NCI-H2029 treated with DMSO at 0.1 percent for 48 hours (cell line): ENCODE measurements around the gene HTRA1.
A peak's percentile ranks its signal among the peaks of the same experiment; 100 is the strongest.

ENCODE experiments used
- DNase-seq: peaks from one replicate; lab custom pipeline; 2025; lab: John Stamatoyannopoulos, UW

HTRA1 gene

DNA sequence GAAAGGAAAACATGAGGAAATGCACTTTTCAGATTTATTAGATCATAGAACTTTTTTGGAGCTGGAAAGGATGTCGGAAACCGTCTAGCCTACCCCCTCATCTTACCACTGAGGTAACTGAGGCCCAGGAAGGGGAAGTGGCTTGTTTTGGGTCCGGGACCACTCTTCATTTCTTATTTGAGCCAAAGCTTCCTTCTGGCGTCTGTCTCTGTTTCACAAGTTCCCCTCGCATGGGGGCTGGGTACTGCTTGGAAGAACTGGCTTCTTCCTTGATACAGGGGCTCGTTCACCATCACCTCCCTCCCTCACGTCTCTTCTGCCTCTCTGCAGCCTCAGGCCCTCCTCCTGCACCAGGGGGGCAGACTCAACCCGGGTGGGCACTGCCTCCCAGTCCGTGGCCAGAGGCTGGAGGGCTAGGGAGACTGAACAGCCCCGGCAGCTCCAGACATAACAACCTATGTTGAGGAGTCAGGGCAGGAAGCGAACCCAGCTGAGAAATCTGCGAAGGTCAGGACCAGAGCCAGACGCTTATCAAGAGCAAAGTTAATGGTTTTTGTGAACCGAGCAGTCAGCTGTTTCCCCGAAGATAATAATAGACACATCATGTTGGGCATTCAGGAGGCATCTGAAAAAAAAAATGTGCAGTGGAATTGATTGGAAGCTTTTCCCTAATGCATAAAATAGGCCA is 12.9 kb downstream of the HTRA1 start:
- no peak for DNase-seq

DNA sequence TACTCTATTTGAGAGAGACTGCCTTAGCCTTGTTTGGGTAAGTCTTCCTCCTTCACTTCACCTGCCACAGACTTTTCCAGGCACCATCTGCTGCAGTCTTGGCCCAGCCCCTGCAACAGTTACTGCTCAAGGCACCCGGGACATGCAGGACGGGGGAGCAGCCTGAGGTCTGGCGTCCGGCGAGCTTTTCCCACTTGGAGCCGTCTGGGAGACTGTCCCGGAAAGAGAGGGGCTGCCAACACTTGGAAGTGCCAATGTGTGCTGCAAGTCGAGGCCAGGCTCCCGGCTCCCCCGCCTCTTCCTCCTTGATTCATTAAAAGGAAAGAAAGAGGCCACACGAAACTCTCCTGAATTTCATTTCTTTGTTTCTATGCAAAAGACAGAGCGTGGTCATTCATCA is 13.7 kb downstream of the HTRA1 start:
- DNase-seq, result no peak

DNA sequence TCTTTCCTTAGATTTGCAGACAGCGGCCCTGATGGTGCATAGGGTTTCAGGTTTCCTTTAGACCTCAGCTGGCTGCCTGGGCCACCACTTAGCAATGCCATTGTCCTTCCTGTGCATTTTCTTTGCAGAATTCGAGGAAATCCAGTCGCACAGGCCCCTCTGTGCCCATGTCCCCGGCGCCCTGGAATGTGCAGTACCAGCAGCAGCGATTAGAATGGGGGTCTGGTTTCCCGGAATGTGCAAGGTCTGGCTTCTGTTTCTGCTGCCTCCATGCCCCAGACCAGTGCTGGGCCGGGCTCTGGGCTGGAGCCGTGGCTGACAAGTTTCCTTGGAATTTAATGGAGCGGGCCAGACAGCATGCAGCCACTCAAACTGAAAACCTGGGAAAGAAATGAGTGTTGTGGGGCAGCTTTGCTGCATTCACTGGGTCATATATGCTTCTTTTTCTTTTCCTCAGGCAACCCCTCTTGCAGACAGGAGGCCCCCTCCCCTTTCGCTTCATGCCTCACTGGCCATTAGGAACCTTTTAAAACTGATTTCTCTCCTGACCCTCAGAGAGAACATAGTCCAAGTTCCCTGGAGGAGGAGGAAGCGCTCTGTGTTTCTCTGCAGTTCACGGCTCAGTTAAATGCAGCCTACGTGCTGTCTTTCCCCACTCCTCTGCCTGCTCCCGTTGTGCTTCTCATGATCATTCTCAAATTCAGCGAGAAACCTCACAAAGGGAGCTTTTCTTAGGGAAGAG is 14.4 kb downstream of the HTRA1 start:
- no peak for DNase-seq

DNA sequence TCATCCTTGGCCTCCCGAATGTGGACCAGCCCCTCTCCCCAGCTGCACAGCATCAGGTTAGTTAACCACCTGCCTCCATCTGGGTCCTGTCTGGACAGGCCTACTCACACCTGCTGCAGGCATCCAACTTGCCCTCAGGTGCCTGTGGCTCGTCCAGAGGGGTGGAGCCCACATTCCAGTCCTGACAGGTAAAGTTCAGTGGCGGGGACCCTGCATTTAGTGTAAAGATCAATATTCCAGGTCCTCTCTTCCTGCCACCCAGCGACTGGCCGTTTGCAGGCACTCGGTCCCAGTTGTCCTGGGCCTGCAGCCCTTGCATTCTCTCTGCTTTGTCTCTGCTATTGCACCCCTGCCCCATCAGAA is 15.0 kb downstream of the HTRA1 start:
- DNase-seq, result no peak

DNA sequence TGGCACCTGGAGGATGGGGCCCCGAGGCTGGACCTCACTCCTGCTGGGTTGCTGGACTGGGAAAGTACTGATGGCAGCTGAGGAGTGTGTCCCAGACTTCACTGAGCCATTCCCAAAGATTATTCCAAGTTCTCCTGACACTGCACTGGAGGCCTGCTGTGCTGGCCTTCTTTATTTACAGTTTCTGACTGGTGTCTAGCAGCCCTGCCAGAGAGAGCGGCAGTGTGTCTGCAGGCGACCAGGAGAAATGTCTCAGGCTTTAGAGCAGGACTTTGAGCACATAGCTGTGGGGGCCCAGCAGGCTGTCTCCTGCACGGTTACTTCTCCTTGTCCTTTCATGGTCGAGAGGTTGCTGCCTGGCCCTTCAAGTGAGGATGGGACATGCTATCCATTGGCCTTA is 16.1 kb downstream of the HTRA1 start:
- DNase-seq, result no peak

- DNase-seq, result no peak
Observed at GRCh38 chr10:122478971-122479370, 17.6 kb downstream of the HTRA1 start.

GRCh38 chr10:122480146-122480833 is 18.9 kb downstream of the HTRA1 start:
- DNase-seq, result no peak

- DNase-seq, result no peak
Observed at GRCh38 chr10:122481296-122482056, 20.1 kb downstream of the HTRA1 start.

- DNase-seq, result no peak
Observed at GRCh38 chr10:122484276-122485060, 23.1 kb downstream of the HTRA1 start.

DNA sequence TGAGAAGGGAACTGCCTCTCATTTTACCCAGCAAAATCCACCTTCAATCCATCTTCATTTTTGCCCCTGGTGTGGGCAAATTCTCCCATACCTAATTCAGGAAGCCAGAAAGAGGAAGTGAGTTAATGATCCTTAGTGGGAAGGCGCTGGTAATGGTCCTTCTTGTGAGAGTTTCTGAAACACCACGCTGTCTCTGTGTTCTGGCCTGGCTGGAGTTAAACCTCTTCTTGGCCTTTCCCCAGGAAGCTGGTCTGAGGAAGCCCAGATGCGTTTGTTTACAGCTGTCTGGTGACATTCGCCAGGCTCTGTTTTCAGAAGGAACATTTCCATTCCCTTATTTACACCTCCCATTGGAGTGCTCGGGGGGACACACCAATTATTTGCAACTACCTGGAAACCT is 24.3 kb downstream of the HTRA1 start:
- DNase-seq, result no peak

- DNase-seq, result no peak
Observed at GRCh38 chr10:122486406-122487080, 25.2 kb downstream of the HTRA1 start.

- DNase-seq, result peak; percentile 18
Observed at GRCh38 chr10:122487174-122487765, 25.9 kb downstream of the HTRA1 start.

DNA sequence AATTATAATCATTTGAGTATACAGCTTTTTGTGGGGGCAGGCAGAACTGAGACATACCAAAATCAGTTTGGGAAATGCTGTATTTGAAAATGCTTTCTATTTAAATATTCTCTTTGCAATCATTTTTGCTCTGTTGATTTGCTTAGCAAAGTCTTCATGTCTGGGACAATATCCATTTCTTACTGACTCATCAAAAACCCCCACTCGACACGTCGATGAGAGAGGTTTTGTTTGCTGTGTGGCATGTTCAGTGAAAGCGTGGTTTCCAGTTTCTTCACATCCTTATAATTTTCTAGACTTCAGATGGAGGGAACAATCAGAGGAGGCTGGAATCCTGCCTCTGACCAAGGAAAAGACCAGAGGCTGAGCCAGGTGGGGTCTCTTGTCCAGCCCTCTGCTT is 28.9 kb downstream of the HTRA1 start:
- DNase-seq, result no peak

DNA sequence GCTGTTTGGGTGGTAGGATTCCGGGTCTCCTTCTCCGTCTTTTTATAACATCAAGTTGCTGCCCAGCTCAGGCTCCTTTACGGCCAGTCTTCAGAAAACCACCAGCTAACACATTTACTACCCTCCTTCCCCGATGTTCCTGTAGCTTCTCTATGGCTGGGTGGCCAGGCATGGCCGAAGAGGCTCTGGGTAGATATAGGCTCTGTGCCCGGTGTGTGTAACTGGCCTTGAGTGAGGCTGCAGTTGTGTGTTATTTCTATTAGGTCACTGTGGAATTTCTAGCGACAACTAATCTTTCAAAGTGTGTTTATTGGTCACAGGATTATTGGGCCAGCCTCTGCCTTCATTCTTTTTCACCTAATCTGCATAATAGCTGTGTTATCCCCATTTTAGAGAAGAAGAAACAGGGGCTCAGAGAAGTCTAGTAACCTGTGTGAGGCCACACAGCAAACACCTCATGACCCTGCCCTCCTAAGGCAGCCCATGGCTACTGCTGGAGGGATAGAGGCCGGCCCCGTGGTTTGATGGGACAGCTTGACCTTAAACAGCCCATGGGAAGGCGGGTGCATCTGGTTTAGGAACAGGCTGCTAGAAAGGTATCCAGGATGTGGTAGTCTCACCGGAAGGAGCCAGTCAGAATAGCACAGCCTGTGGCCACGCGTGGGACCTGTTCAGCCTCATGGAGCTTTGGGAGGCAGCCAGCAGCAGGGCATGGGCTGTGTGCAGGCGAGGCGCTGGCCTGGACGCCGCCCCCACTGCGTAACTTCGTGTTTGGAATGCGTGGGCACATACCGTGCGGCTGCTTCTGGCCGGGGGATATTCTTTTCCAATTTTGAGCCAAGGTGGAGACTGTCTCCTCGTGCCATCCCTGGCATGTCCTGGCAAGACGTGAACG is 29.7 kb downstream of the HTRA1 start:
- no peak for DNase-seq

DNA sequence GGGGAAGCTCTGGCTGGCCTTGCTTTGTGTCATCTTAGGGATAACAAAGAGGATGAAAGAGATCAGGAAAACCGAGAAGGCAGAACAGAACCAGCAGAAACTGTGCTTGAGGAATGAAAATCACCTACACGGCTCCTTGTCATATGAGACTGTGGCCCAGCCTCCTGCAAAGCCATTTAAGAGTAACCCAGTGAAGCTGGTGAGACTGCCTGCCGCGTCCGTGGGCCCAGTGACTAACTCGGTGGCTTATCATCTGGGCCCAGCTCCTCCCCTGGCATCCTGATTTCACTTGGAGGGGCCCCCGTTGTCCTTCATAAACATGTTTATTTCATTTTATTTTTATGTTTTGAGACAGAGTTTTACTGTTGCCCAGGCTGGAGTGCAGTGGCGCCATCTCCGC is 30.7 kb downstream of the HTRA1 start:
- DNase-seq, result no peak

- no peak for DNase-seq
Observed at GRCh38 chr10:122492999-122493481, 31.7 kb downstream of the HTRA1 start.

- no peak for DNase-seq
Observed at GRCh38 chr10:122493761-122494160, 32.4 kb downstream of the HTRA1 start.

DNA sequence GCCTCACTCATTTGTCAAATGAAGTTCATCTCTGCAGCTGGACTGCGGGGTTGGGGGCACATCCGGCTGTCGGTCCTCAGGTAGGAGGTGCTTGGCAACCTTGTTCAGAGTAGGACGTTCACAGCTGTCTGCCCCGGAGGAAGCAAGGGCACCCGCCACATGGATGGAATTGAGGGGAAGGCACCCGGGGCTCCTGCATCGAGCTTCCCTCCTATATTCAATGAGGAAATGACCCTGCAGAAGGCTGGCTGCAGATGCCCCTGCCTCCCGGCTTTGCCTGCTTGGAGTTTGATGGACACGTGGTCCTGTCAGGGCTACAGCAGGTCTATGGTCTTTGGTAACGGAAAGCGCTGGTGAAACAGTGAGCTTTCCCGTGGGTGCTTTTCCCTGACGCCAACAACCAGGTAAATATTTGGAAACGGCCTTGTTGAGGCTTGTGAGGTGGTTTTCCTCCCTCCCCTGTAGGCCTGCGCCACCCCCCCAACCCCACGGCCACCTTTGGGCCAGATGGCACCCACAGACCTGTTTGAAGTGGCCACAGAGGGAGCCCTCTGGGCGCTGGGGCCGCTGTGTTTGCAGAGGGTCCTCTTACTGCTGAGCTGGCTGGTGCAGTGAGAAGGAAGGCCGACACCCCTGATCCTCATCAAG is 32.9 kb downstream of the HTRA1 start:
- no peak for DNase-seq

- DNase-seq, result no peak
Observed at GRCh38 chr10:122494833-122495232, 33.5 kb downstream of the HTRA1 start.
